H9 (cell line): ENCODE measurements around the gene ZNF609. TPM values are rescaled to one million over a fixed set of nuclear protein-coding genes. Genes with fewer than 3 reads are reported as not detected.

Experiments
- DNase-seq: peaks from one replicate; pipeline ENCODE4 v3.0.0-alpha.2; 2017
- H2AFZ ChIP-seq: one replicate; pipeline ENCODE4 v1.6.1; 2013; ENCODE audit warnings: mild to moderate bottlenecking, low read length, control low read depth, moderate library complexity
- H2AK5ac ChIP-seq: 2 replicates; pipeline ENCODE4 v1.6.1; 2013; ENCODE audit warnings: low read length, control low read depth, mixed read lengths; ENCODE audit not compliant: insufficient read length
- H2BK120ac ChIP-seq: one replicate; pipeline ENCODE4 v1.6.1; 2013; ENCODE audit warnings: low read depth, mild to moderate bottlenecking, low read length, control low read depth, inconsistent platforms; ENCODE audit not compliant: poor library complexity, severe bottlenecking
- H2BK12ac ChIP-seq: 2 replicates; pipeline ENCODE4 v1.6.1; 2013; ENCODE audit warnings: low read length, control low read depth, mixed read lengths, low read depth; ENCODE audit not compliant: insufficient read length
- H2BK15ac ChIP-seq: 2 replicates; pipeline ENCODE4 v1.6.1; 2013; ENCODE audit warnings: low read depth, low read length, control low read depth
- H2BK20ac ChIP-seq: one replicate; pipeline ENCODE4 v1.6.1; 2013; ENCODE audit warnings: low read depth, mild to moderate bottlenecking, low read length, control low read depth, inconsistent platforms; ENCODE audit not compliant: poor library complexity, severe bottlenecking
- H2BK5ac ChIP-seq: 2 replicates; pipeline ENCODE4 v1.6.1; 2013; ENCODE audit warnings: low read length, control low read depth, mixed read lengths; ENCODE audit not compliant: insufficient read length
- H3K14ac ChIP-seq: 2 replicates; pipeline ENCODE4 v1.6.1; 2013; ENCODE audit warnings: low read length, control low read depth; ENCODE audit not compliant: insufficient read depth
- H3K18ac ChIP-seq: 2 replicates; pipeline ENCODE4 v1.6.1; 2013; ENCODE audit warnings: low read depth, mild to moderate bottlenecking, mixed read lengths, low read length, control low read depth; ENCODE audit not compliant: insufficient read length
- H3K23ac ChIP-seq: 2 replicates; pipeline ENCODE4 v1.6.1; 2013; ENCODE audit warnings: low read length, control low read depth, mixed read lengths, low read depth; ENCODE audit not compliant: insufficient read length
- H3K23me2 ChIP-seq: 2 replicates; pipeline ENCODE4 v1.6.1; 2013; ENCODE audit warnings: low read depth, mild to moderate bottlenecking, mixed read lengths, low read length, control low read depth; ENCODE audit not compliant: insufficient read length, poor library complexity, severe bottlenecking
- H3K27ac ChIP-seq: 2 replicates; pipeline ENCODE4 v1.5.1; 2013; ENCODE audit warnings: low read length, control low read depth, mixed read lengths, low read depth; ENCODE audit not compliant: insufficient read length
- H3K27me3 ChIP-seq: 2 replicates; pipeline ENCODE4 v1.6.1; 2013; ENCODE audit warnings: low read length, control low read depth, inconsistent platforms; ENCODE audit not compliant: insufficient read depth
- H3K4ac ChIP-seq: 2 replicates; pipeline ENCODE4 v1.6.1; 2013; ENCODE audit warnings: low read depth, mild to moderate bottlenecking, control low read depth, inconsistent platforms, low read length, moderate library complexity
- H3K4me1 ChIP-seq: 2 replicates; pipeline ENCODE4 v1.6.1; 2013; ENCODE audit warnings: low read length, control low read depth, inconsistent platforms; ENCODE audit not compliant: insufficient read depth
- H3K4me2 ChIP-seq: 2 replicates; pipeline ENCODE4 v1.6.1; 2013; ENCODE audit warnings: low read length, control low read depth, mixed read lengths; ENCODE audit not compliant: insufficient read length, insufficient read depth
- H3K56ac ChIP-seq: 2 replicates; pipeline ENCODE4 v1.6.1; 2013; ENCODE audit warnings: low read depth, mild to moderate bottlenecking, mixed read lengths, low read length, control low read depth; ENCODE audit not compliant: insufficient read length
- H3K79me1 ChIP-seq: 2 replicates; pipeline ENCODE4 v1.6.1; 2013; ENCODE audit warnings: low read depth, mild to moderate bottlenecking, moderate library complexity, low read length, control low read depth, inconsistent platforms; ENCODE audit not compliant: insufficient read depth, poor library complexity, severe bottlenecking
- H3K79me2 ChIP-seq: 2 replicates; pipeline ENCODE4 v1.6.1; 2013; ENCODE audit warnings: low read length, control low read depth, inconsistent platforms; ENCODE audit not compliant: insufficient read depth
- H3K9ac ChIP-seq: 2 replicates; pipeline ENCODE4 v1.6.1; 2013; ENCODE audit warnings: low read length, control low read depth, mixed read lengths; ENCODE audit not compliant: insufficient read length; ENCODE audit errors: extremely low read depth
- H3K9me3 ChIP-seq: one replicate; pipeline ENCODE4 v1.6.1; 2013; ENCODE audit warnings: low read depth, low read length, inconsistent platforms; ENCODE audit not compliant: control insufficient read depth
- H3T11ph ChIP-seq: one replicate; pipeline ENCODE4 v1.6.1; 2013; ENCODE audit warnings: mild to moderate bottlenecking, low read length, control low read depth, inconsistent platforms
- H4K20me1 ChIP-seq: one replicate; pipeline ENCODE4 v1.6.1; 2013; ENCODE audit not compliant: control insufficient read depth, insufficient read length, insufficient read depth
- H4K5ac ChIP-seq: 2 replicates; pipeline ENCODE4 v1.6.1; 2013; ENCODE audit warnings: low read depth, mild to moderate bottlenecking, mixed read lengths, low read length, control low read depth; ENCODE audit not compliant: insufficient read length
- H4K8ac ChIP-seq: replicated peaks from 2 replicates; pipeline ENCODE4 v1.6.1; 2013; ENCODE audit warnings: low read length, control low read depth, mixed read lengths, low read depth; ENCODE audit not compliant: insufficient read length
- H4K91ac ChIP-seq: 2 replicates; pipeline ENCODE4 v1.6.1; 2013; ENCODE audit warnings: low read depth, mild to moderate bottlenecking, moderate library complexity, mixed read lengths, low read length, control low read depth; ENCODE audit not compliant: insufficient read length
- H3K27ac Mint-ChIP-seq, 3 experiments: 2 replicates in 2 of 3; 3 replicates in 1 of 3; pipeline ENCODE4 v1.8.0; 2020 to 2021; ENCODE audit warnings: mixed read lengths in 3 of 3, mild to moderate bottlenecking in 1 of 3, moderate library complexity in 1 of 3
- H3K27me3 Mint-ChIP-seq: 2 replicates; pipeline ENCODE4 v1.8.0; 2021; ENCODE audit warnings: low read depth, mild to moderate bottlenecking, moderate library complexity, mixed read lengths
- H3K36me3 Mint-ChIP-seq, 3 experiments: 2 replicates in 2 of 3; 3 replicates in 1 of 3; pipeline ENCODE4 v1.8.0; 2020 to 2021; ENCODE audit warnings: low read depth in 3 of 3, mixed read lengths in 3 of 3; ENCODE audit not compliant: insufficient read depth in 1 of 3
- H3K4me1 Mint-ChIP-seq, 2 experiments: 2 replicates each; pipeline ENCODE4 v1.8.0; 2020; ENCODE audit warnings: mixed read lengths in 2 of 2
- H3K4me3 Mint-ChIP-seq, 2 experiments: 2 replicates in 1 of 2; 3 replicates in 1 of 2; pipeline ENCODE4 v1.8.0; 2020 to 2021; ENCODE audit warnings: mild to moderate bottlenecking in 2 of 2, mixed read lengths in 2 of 2, moderate library complexity in 1 of 2
- H3K9me3 Mint-ChIP-seq, 2 experiments: 2 replicates in 1 of 2; 3 replicates in 1 of 2; pipeline ENCODE4 v1.8.0; 2020; ENCODE audit warnings: mild to moderate bottlenecking in 2 of 2, mixed read lengths in 2 of 2, moderate library complexity in 1 of 2
- CTCF ChIP-seq: fragments of 200-600 bp; sonication (generic); conservative IDR thresholded peaks from 3 replicates; pipeline ENCODE4 v1.8.0; 2021; ENCODE audit warnings: antibody characterized with exemption, mild to moderate bottlenecking
- WGBS: extraction: QIAGEN DNeasy Blood & Tissue Kit; methylation state at CpG from one replicate; pipeline ENCODE4 v1.1.7; 2013; ENCODE audit warnings: missing lambda C conversion rate, low lambda C conversion rate, mixed read lengths; ENCODE audit not compliant: insufficient read length; ENCODE audit errors: extremely low coverage; 5-methylcytosine and 5-hydroxymethylcytosine counted together
- total RNA-seq: library from RNA; stranded (reverse); gene quantifications from 2 replicates; pipeline ENCODE4 v1.2.1, GENCODE V29; 2021

The ZNF609 gene
- total RNA-seq, 1 experiment from 2014 or later: 45.3 TPM

GRCh38 chr15:64629063-64629462 lies 168.7 kb downstream of the ZNF609 start:
- Histone ChIP-seq H3K79me2 (no peaks in the 10 kb centered on the region; the same call in 1 of the 2 replicates), H4K8ac (no peak overlapping the region), H3T11ph (no peak overlapping the region), H3K27ac (no peak overlapping the region), H2BK20ac (no peak overlapping the region), H4K5ac (no peak overlapping the region), H3K9ac (no peak overlapping the region), H2AFZ (no peak overlapping the region), H4K91ac (no peak overlapping the region), H3K14ac (no peak overlapping the region), H2BK5ac (no peak overlapping the region), H2AK5ac (no peak overlapping the region), H3K56ac (no peak overlapping the region), H3K4me2 (no peak overlapping the region), H3K79me1 (peaks cover 5% of the 10 kb centered on the region), H3K27me3 (no peaks in the 10 kb centered on the region), H3K23me2 (no peaks in the 10 kb centered on the region), H2BK15ac (no peak overlapping the region), H2BK12ac (no peak overlapping the region), H2BK120ac (no peak overlapping the region), H3K9me3 (no peaks in the 10 kb centered on the region), H3K23ac (no peak overlapping the region), H3K18ac (no peak overlapping the region), H3K4me1 (peaks cover 2% of the 10 kb centered on the region; the same call in 1 of the 2 replicates), H3K4ac (no peak overlapping the region), H4K20me1 (no peaks in the 10 kb centered on the region)
- Mint-ChIP-seq H3K27ac (peak overlapping the region in 2 of 3 experiments; percentile 10 to 20; a peak in 2 of 7 replicates), H3K36me3 (peaks cover 2 to 11% (median 9%) of the 10 kb centered on the region in 3 experiments; a peak in 5 of 7 replicates), H3K4me3 (no peak overlapping the region), H3K27me3 (no peaks in the 10 kb centered on the region), H3K4me1 (peaks cover 10 to 19% of the 10 kb centered on the region in 2 experiments), H3K9me3 (no peaks in the 10 kb centered on the region)
- no peak for TF ChIP-seq CTCF
- 100% methylated on average over 1 of the region's 2 CpGs for WGBS
- DNase-seq: no peak
